Activated CD4-positive, alpha-beta T cell treated with anti-CD3 and anti-CD28 coated beads, Interleukin-2, amount 50 U/mL, for 4 hours (primary cell): ENCODE results near the gene DNAJA4.

Source experiments
- DNase-seq, 2 experiments: peaks; one replicate each; pipeline ENCODE4 v3.0.0-alpha.2; 2020

DNAJA4 gene

DNA sequence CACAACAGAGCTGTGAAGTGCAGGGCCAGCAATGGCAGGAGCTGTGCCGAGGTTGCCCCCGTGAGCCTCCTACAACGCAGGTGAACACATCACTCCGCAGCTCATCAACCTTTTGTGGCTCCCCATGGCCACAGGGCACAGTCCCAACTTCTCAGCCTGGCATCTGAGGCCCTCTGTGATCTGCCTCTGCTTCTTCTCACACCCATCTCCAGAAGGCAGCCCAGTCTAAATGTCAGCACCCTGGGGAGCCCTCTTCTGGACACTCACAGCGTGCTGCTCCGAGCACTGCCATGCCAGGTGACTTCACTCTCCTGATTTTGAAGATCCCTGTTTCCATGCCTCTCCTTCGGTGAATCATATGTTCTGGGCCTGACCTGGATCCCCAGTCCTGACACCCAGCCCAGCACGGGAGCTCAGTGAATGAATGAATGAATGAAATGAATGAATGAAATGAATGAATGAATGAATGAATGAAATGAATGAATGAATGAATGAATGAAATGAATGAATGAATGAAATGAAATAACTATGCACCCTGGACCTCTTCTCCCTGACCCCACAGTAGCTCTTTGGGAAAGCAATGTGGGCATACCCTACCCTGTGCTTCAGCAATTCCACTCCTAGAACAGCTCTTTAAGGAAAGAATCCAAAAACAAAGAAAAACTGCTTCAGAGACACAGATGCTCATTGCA is 52.9 kb downstream of the DNAJA4 start:
- DNase-seq: no peak

DNA sequence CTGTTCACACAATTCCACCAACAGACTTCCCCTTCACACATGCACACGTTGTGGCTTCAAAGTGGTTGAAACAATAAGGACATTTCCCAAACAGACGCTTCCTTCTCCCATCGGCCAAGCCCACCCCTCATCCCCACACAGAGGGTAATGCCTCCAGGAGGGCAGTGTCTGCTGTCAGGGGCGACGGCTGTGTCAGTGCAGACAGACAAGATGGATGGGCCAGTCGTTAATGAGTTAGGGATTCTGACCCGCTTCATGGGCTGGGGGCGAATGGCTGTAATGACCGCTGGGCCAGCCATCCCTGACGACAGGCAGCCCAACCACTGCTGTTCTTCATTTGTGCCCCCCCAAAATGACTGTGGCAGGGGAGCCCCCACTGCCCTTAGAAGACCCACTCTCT is 55.2 kb downstream of the DNAJA4 start:
- DNase-seq: no peak

DNA sequence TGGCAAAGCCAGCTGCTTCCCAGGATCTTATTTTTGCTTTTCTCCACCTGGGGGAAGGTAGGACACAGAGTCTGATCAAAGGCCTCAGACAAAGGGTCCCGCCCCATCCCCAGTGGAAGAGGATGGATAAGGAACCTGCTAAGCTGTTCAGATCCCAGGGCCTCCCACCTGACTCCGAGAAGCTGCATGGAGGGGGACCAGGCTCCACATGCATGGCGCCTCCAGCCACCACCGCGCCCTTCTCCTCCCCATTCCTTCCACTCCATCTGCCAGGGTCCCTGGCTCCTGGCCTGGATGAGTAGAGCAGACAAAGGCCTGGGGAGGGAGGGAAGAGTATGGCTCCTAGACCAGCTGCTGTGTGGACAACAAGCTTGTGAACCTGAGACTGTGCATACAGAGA is 55.8 kb downstream of the DNAJA4 start:
- no peak for DNase-seq

DNA sequence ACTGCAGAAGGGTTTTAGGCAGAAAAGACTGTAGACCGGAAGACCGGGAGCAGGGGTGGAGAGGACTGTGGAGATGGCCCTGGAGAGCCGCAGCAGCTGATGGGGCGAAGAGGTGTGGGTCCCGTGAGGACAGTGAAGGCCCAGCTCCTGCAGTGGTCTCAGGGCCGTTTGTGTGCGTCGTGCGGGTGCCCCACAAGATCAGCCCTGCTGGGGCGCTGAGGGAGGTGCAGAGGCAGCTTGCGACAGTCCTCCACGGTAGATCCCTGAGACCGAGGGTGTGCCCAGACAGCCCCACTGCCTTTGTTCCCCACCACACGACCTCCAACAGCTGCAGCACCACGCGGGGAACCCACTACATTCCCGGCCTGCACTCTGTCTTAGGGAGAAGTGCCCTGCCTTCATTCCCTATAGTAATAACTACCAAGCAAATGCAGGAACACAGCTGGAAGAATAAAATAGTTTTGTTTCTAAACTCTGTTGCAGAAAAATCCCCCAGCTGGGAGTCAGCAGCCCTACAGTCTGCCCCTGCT is 56.7 kb downstream of the DNAJA4 start:
- no peak for DNase-seq

DNA sequence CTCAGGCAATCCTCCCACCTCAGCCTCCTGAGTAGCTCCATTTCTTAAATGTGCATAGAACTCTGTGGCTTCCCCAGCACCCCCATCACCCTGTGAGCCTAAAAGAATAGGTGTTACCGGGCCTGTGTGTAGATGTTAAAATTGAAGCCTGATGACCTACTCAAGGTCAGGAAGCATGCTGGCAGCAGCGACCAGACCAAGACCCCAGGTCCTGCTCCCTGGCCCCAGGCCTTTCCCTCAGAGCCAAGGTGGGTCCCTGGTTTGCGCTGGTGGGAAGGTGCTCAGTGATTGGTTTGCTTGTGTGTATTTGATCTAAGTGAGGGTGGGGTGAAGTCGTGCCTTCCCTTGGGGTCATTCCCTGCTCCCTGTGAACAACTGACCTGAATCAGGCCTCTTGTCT is 57.4 kb downstream of the DNAJA4 start:
- no peak for DNase-seq

DNA sequence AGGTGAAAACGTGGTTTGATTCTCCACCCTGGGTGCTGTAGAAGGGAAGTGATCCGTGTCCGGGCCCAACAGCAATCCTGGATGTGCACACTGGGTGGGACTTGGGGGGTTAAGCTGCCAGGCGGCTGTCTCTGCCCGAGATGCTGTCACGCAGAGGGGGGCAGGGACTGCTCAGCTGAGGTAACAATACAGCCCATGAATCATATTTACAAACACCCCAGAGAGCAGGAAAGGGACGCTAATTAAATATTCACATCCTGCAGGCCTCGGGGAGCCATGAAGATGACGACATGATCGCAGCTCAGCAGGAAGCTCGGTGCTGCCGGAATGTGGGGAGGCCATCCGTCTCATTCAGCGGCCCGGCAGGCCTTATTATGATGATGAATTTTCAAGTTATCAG is 57.9 kb downstream of the DNAJA4 start:
- DNase-seq: no peak

DNA sequence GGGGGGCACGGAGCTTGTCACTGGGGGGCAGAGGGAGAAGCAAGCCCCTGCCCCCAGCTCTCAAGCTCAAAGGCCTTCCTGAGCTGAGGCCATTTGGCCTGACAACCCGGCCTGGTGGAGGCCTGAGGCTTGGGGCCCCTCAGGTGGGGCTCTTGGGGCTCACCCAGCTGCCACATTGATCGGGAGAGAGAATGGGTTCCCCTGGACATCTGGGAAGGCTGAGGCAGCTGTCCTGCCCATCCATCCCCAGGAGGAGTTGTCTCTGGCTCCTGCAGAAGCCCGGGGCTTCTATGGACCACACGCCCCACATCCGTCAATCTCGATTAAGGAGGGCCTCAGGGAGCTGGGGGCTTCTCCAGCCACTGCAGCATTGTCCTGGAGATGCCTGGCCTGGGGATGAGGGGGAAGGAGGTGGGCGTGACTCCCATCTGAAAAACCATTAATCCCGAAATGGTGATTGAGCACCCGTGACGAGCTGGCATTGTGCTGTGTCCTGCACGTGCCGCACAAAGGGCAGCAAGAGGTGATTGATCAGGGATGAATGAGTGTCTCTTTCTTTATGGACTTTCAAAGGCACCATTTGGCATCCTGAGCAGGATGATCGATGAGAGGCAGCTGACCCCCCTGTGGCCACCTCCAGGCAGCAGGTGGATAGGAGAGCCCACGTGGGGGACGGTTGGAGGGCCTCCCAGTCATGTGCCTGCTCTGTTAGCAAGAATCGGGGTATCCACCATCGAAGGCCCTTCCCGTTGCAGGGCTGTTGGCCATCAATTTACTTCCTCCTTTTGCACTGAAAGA is 58.6 kb downstream of the DNAJA4 start:
- DNase-seq: no peak

DNA sequence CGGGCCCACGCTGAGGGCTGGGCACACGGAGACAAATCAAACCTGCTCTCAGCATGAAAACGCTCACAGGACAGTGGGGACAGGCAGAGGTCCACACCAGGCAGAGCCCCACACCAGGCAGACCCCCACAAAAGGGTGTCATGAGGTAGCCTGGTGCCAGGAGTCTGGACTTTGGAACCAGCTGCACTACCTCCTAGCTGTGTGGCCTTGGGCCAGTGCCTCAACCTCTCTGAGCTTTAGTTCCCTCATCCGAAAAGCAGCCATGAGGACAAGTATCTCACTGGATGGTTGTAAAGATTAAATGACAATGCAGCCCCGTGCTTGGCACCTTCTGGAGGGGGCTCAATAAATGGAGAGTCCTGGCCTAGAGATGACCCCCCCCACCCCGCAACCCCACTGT is 59.3 kb downstream of the DNAJA4 start:
- DNase-seq: no peak

DNA sequence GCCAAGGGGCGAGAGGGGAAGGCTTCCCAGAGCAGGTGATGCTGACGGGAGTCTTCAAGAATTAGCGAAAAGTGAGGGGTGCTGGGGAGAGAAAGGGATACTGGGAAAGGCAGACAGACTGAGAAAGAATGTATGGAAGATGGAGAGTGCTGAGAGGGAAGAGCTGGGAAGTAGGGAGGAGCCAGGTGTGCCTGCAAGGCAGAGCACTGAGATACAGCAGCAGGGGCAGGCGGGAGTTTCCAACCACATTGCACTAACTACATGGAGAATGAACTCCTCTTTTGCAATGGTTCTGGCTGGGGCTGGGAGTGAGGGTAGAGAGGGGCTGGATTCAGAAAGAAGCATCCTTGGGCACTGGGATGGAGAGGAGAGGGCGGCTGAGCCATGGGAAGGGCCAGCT is 59.8 kb downstream of the DNAJA4 start:
- DNase-seq: no peak

DNA sequence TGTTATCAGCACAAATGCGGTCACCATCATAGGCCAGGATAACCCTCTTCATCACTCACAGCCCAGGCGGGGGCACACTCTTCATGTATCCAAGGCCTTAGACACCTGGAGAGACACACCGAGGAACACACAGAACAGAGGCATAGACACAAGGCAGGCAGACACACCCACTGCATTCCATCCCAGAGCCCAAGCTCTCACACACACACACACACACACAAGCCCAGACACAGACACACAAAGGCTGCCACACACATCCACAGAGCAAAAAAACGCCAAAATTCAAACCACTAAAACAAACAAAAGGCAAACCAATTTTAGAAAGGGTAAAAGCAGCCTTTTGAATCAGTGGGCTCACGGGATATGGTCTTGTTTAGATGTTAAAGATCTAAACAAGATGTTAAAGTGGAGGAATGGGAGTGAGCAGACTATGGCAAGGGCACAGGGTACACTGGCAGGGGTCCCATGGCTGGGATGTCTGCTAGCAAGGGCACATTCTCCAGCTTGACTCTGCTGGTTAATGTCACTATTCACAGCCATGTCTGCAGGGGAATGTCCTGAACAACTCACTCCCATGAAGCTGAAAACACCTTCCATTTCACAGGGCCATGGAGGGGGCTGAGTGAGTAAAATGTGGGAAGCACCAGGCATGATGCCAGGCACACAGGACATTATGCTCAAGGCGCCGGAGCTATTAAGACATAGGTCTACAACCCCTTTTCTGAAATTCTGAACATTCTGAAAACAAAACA is 60.9 kb downstream of the DNAJA4 start:
- DNase-seq: no peak

DNA sequence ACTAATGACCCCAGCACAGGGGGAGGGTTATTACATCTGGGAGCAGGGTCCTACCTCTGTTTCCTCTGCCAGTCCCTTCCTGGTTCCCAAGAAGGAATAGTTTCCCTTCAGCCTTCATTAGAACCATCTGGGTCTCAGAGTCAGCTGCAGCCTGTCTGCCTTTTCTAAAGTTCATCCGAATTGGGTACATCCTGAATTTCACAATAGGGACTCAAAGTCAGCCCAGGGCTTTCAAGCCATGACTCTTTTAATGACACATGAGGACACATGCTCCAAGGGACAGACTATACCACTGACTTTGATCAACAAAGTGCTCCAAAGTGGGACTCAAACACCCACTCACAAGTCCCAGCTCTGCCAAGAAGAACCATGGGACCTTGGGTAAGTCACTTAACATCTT is 63.1 kb downstream of the DNAJA4 start:
- no peak for DNase-seq

DNA sequence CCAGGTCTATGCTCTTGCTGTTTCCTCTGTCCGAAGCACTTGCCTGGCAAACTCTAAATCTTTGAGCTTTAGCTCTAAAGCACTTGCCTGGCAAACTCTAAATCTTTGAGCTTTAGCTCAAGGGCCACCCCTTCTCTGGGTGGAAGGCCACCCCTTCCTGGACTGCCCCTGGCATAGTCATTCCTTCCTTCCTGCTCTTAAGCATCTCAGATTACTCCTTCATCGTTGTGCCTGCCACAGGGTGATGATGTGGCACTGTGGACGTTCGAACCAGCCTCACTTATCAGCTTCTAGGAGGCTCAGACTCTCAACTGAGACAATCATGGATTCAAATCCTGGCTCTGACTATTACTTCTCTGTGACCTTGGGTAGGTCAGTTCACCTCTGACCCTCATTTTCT is 65.3 kb downstream of the DNAJA4 start:
- no peak for DNase-seq
